HPDE6-E6E7 (cell line): ENCODE data around the gene MPZL2.
"Not testable (repeated sequence)": the region's sequence is repeated elsewhere in the genome, so short reads cannot be mapped to it uniquely, and the experiment has no call there.

Experiments
- DNase-seq: peaks from one replicate; pipeline ENCODE4 v3.0.0; 2011; ENCODE audit warnings: missing footprints; ENCODE audit errors: extremely low spot score

Gene MPZL2

DNA sequence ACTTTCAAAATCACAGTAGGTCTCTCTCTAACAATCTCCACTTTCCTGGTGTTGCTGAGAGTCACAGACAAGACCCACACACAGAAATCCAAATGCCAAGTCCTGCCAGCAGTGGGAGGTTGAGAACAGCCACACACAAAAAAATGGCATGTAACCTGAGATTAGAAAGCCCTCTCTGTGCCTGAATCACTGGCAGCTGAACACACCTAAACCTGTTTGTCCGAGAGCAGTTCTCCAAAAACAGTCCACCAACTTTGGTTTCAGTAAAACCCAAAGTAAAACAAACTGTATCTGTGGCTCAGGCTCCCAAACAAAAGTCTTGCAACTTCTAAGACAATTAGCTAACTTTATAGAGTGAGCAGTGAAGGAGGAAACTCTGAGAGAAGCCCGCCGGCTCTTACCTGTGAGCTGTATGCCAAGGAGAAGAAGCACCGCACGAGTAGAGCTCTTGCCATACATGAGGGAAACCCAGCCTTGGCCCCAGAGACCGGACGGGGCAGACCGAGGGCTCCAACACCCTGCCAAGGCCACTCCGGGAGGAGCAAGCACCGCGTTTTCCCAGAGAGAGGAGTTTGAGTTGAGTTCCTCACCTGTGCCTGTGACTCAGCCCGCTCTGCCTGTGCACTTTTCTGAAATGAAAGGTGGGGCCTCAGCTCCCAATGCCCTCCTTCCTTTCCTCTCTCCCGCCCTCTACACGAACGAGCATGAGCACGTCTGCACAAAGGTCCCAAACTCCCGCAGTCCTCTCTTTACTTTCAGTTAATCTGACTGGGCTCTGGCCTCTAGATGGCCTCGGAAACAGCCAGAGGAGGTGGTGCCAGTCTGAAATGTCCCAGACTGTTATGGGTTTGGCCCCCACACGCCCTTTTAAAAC, at the start of gene MPZL2:
TSS of gene MPZL2 (minus strand) at position 603 of the 874 bp plus-strand sequence. CDS start at position 459, 144 bp downstream.
- peak; percentile 93 for DNase-seq

DNA sequence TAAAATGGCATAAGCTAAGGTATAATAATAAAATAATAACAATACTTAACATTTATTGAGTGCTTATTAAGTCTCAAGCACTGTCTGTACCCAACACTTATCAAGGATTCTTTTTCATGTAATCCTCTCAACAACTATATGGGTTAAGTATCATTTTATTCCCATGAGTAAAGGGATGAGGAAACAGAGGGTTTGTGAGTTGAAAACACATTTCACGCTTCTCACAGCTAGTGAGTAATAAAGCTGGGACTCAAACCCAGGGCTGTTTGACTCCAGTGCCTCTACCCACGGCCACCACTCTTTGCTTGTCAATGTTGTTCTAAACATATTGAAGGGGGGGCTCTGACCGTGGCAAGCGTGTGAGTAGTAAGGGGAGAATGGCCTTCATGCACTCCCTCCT, 49.1 kb upstream of the MPZL2 start:
- DNase-seq, result no peak

DNA sequence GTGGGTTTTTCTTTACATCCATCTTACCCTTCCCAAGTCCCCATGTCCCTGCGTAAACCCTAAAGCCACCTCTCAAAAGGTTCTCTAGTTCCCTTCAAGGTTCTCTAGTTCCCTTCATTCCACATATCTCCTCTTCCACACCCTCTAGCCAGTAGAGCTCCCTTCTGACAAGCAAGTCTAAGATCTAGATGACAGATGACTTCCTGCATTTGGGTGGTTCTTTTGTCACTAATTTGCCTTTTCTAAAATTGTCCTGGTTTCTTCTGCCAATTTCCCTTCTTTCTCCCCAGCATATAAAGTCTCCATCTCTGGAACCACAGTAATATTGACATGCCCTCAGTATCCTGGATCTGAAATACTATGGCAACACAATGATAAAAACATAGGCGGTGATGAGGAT, 48.2 kb upstream of the MPZL2 start:
- DNase-seq, result no peak

DNA sequence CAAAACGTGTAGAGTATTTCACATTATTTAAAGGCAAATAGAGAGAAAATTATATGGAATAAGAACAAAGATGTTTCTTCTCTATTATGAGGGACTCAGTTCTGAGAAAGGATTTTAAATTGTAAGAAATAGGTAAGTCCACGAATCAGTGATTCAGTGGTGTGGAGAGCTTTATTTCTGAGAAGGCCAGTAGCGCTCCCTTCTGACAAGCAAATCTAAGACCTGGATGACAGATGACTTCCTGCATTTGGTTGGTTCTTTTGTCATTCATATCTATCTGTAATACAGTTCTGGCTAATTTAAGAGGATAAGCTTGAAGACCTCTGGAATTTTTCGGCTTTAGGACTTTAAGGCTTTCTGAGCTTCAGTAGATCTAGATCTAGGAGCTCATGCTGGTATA, 47.4 kb upstream of the MPZL2 start:
- DNase-seq, result no peak

DNA sequence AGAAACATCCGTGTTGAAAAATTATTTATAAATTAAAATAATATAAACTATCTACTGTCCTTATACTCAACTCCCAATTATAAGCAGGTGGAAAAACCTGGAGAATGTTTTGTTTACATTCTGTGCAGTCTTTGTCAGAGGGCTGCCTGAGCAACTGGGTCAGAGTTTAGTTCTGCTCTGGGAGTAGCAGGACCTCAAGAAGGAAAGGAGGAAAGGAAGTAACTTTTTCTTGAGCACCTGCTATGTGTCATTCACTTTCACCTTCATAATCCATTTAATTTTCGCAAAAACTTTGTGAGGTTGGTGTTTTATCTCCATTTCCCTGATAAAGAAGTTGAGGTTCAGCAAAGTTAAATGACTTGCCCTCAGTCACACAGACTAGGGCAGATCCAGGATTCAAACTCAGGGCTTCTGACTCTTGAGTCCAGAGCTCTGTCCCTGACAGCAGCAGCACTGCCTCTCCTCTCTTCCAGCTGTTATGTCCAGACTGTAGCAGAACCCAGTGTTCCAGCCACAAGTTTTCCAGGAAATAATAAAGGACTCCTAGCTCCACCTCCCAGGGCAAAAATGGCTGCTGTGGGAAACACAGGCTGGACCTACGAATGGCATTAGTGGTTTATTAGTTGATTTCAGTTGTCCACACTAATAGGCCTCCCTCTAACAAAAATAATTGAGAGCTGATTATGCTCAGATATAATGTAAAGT, 46.8 kb upstream of the MPZL2 start:
- no peak for DNase-seq

DNA sequence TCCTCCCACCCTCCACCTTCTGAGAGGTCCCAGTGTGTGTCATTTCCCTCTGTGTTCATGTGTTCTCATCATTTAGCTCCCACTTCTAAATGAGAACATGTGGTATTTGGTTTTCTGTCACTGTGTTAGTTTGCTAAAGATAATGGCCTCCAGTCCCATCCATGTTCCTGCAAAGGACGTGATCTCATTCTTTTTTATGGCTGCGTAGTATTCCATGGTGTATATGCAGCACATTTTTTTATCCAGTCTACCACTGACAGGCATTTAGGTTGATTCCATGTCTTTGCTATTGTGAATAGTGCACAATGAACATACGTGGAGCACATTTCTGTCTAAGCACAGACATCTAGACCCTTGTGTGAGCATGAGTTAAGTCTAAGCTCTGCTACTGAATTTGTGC, 46.2 kb upstream of the MPZL2 start:
- DNase-seq, result no peak

DNA sequence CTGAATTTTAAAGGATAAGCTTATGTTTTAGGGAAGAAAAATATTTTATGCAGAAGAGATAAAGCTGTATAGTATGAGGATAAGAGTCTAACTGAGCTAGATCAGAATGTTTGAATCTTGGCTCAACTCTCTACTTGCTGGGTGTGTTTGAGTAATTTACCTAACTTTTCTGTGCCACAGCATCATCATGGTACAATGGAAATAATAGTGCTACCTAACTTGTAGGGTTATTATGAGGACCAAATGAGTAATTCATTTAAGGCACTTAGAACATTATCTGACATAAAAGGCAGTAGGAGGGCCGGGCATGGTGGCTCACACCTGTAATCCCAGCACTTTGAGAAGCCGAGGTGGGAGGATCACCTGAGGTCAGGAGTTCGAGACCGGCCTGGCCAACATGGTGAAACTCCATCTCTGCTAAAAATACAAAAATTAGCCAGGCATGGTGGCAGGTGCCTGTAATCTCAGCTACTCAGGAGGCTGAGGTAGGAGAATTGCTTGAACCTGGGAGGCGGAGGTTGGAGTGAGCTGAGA, 45.0 kb upstream of the MPZL2 start:
- DNase-seq, result not testable (repeated sequence)

DNA sequence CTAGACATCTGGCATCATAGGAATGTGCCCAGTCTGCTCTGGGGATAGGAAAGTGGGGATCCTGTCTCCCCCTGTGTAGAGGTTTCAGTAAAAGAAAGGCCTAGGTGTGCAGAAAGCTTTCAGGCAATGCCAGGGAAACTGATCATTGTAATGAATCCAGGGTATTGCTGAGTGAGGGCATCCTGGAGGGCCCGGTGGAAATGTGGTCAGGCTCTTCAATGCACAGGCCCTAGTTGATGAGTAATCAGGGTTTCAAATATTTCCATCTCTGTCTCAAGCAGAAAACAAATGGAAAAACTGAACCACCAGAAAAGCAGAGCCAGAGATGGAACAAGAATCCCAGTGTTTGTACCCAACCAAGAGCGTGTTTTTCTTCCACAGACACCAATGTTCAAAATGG, 42.5 kb upstream of the MPZL2 start:
- no peak for DNase-seq

DNA sequence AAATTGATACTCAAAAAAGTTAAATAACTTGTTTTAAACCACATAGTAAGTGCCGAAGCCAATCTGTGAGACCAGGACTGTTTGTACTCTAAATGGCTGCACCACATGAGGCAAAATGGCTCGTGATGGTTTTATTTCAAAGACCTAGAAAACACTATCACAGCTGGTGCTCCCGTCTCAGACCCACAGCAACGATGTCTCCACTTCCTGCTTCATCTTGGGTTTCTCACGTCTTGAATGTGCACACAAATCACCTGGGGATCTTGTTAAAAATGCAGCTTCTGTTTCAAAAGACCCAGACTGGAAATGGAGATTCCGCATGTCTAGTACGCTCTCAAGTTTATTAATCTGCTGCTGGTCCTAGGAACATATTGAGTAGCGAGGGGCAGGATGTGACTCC, 41.6 kb upstream of the MPZL2 start:
- DNase-seq, result no peak

DNA sequence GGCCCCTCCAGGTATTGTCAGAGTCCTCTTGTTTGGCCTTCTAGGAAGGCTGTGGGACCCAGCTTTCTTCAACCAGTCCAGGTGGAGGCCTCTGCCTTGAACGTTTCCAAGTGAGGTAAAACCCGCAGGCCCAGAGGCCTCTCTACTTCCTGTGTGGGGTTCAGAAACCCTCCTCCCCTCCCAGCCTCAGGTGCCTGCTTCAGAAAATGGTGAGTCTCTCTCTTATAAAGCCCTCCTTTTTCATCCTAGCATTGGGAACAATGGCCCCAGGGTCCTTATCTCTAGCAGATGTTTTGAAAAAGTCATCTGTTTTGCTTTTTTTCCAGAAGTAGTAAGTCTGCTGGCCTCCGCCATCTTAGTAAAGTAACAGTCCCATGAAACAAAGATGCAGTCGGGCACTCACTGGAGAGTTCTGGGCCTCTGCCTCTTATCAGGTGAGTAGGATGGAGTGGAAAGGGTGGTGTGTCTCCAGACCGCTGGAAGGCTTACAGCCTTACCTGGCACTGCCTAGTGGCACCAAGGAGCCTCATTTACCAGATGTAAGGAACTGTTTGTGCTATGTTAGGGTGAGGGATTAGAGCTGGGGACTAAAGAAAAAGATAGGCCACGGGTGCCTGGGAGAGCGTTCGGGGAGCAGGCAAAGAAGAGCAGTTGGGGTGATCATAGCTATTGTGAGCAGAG, 40.6 kb upstream of the MPZL2 start, which contains the start of gene CD3E:
TSS of gene CD3E (plus strand) at position 163 of the 681 bp plus-strand sequence. CDS start at position 386, 223 bp downstream.
- no peak for DNase-seq

DNA sequence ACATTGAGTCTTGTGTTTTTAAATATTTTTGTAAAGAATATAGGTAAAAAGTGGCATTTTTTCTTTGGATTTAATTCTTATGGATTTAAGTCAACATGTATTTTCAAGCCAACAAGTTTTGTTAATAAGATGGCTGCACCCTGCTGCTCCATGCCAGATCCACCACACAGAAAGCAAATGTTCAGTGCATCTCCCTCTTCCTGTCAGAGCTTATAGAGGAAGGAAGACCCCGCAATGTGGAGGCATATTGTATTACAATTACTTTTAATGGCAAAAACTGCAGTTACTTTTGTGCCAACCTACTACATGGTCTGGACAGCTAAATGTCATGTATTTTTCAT, 40.1 kb upstream of the MPZL2 start:
- DNase-seq, result no peak

DNA sequence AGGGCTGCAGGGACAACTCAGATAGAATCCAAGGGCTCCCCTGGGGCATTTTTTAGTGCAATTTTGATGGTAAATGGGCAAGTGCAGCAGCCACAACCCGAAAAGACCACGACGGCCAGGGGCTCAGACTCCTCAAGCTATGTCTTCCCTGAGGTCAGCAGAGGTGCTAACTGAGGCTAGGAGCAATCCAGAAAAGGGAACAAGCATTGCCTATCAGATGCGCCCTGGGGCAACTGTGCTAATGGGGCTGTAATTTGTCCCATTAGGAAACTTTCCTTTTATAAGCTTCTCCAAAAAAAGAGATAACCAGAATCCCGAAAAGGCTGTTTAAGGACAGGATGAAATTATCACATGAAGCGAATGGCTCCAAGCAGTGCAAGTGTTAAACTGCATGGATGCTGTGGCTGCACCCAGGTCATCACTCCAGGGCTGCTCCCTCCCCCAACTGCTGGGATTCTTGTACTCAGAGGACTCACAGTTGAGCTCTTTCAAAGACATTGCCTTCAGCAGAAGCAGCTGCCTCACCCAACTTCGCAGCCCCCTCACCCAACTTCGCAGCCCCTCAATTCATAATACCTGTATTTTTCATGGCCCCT, 37.6 kb upstream of the MPZL2 start:
- DNase-seq, result no peak

DNA sequence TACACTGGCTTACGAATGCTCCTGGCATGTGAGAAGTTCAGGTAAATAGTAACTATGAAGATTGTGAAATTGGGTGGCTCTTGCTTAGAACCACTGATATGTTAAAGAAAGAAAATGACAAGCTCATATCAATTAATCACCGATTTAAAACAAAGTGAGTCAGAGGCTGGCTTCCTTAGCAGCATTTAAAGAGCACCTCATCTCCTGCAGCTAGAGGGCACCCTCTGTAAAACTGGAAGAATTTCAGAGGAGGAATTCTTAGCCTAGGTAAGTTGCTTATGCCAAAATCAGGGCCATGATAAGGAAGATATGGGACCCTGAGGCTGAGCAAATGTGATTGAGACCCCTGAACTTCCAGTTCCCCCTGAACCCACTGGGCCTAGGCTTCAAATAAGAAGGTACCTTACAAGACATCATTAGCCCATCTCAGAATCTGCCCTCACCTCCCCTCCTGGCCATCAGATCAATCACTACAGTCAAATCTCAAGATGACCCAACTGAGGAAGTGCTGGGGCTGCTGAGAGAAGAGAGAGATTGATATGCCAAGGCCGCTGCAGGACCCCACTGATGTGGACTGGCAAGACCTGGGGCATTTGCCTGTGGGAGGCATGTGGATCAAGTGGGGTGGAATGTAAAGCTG, 31.8 kb upstream of the MPZL2 start:
- peak; percentile 47 for DNase-seq

DNA sequence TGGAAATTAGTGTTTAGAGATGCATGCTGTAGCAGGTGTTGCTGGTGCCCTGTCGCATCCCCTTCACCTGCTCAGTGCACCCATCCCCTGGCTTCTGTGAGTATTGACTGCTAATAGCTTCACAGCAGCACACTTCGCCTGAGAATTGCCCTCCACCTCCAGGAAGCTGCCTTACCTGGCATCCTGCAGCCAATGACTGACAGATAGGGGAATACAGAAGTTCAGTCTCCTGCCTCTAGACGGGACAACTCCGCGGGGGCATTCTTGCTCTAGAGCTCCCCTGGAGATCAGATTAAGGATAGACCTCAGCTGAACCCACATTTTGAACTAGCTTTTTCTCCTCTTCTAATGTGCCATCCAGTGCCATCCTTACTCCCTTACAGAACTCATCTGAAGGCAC, 31.1 kb upstream of the MPZL2 start:
- DNase-seq, result no peak

DNA sequence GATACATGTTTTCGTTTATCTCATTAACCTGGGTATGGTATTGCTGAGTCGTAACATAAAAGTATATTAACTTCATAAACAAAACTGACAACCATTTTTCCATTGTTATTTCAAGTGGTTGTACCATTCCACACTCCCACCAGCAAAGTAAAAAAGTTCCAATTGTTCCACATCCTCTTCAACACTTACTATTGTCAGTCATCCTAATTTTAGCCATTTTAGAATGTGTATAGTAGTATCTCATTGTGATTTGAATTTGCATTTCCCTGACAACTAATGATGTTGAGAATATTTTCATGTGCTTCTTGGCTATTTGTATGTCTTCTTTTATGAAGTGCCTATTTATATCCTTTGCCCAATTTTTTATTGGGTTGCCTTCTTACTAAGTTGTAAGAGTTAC, 30.0 kb upstream of the MPZL2 start:
- no peak for DNase-seq

DNA sequence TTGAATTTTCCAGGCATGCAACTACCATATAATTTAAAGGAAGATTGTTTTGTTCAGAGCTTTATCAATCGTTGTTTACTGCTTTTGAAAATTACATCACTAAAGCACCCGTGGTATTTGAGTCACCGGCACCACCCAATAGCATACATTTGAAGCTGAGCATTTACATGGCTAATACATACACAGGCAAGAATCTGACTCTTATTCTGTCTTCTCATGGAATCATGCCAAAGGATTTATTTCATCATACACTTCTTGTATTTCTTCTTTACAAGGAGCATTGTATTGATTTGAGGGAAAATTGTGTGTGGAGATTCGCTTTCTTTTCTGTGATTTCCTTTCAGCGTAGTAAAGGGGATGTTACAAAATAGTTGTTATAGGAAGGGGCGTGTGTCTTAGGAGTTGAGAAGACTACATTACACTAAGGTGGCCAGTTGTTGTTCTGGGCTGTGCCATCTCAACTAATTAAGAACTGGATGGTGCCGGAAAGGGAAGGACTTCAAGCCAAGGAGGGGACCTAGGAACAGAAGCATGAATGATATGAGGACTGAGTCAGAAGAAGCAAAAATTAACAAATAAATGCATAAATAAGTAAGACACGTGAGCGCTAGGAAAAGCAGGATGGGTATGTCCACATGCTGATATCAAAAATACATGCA, 27.5 kb upstream of the MPZL2 start:
- DNase-seq, result peak; percentile 62

DNA sequence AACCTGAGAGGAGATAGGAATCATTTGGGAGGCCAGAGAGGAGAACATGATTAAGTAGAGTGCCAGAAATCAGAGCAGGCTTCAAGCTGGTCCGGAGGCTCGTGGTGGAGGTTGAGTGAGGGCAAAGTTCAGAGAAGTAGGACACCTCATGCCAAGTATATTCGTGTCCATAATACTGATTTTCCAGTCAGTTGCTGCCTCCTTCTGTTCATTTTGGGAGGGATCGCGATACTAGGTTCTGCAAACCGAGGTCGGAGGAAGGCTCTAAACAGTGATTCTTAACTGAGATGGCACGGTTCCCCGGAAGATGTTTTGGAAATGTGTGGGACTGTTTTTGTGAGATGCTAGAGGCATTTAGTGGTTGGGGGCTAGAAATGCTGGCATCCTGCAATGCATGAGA, 26.8 kb upstream of the MPZL2 start:
- peak; percentile 62 for DNase-seq

DNA sequence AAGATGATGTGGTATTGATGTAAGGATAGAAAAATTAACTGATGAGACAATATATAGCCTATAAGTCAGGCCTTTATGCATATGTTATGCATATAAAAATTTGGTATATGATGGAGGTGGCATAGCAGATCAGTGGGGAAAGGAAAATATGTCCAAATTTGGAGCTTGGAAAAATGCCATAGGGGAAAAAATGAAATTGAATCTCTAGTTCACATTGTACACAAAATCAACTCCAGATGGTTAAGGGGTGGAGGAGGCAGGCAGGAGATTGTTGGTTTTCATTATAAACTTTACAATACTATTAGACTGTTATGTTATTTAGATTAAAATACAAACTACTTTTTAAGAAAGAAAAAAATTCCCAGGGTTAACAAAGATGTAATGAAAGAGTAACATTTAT, 25.3 kb upstream of the MPZL2 start:
- DNase-seq, result no peak

DNA sequence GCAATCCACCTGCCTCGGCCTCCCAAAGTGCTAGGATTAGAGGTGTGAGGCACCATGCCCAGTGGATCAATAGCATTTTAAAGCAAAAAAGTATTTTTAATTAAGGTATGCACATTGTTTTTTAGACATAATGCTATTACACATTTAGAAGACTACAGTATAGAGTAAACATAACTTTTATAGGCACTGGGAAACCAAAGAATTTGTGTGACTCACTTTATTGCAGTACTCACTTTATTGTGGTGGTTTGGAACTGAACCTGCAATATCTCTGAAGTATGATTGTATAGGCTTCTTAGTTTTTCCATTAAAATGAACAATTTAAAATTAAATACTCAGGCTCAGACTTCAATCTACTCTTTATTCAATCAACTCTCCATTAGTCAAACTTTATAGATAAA, 22.9 kb upstream of the MPZL2 start:
- DNase-seq, result no peak

DNA sequence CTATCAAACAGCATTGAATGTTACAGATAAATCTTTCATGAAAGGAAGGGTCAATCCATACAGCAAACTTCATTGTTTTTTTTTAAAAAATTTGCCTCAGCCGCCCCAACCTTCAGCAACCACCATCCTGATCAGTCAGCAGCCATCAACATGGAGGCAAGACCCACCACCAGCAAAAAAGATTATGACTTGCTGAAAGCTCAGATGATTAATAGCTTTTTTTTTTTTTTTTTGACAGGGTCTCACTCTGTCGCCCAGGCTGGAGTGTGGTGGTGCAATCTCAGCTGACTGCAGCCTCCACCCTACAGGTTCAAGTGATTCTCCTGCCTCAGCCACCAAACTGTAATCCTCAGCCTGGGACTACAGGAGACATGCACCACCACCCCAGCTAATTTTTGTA, 22.4 kb upstream of the MPZL2 start:
- DNase-seq, result no peak
